Heart left ventricle (tissue), 13 donors: Measurements from ENCODE around the gene HCST.

Experiments used
- CTCF ChIP-seq, 12 donors: fragments of 200-600 bp; sonication (generic) in 4 of 12; IDR thresholded peaks; one replicate each; pipeline versions ENCODE4 v1.5.0 to v1.8.0; 2018 to 2022; ENCODE audit warnings: antibody characterized with exemption in 12 of 12, mild to moderate bottlenecking in 5 of 12
- POLR2A ChIP-seq, 2 donors: fragments of 450-650 bp; IDR thresholded peaks; one replicate each; pipeline ENCODE4 v1.6.1; 2017; ENCODE audit warnings: antibody characterized with exemption in 2 of 2, mild to moderate bottlenecking in 2 of 2, moderate library complexity in 2 of 2
- donor health status: ischemic (EF 13 %, LVEDD 7.1; RV severe dilation, severe dysfunction).
- donor health status: DM: no; HTN: yes; CAD: no.
- donor health status: DM: no; HTN: no; CAD: no.
- donor health status: ischemic (EF 25% LVEDD 6.9; RV normal size, moderate dysfunction).
- donor health status: ischemic (EF 25% LVEDD 5.7; RV mildly dilated, moderate dysfunction).
- donor health status: ischemic (EF 35%, LVEDD 5.7; RV mildly dilated, moderate dysfunction).
- donor health status: nonischemic (EF 11% LVEDD 7.7; RV severe dilation, severe dysfunction).
- donor health status: DM: yes; HTN: yes; CAD: no.
- donor health status: PGD.
- donor health status: ischemic (EF 29% LVEDD 5.4; RV normal size, mild dysfunction).
- donor health status: nonischemic (EF 23%, LVEDD 6.1; RV moderate dilation, normal function).

- TF ChIP-seq CTCF (IDR thresholded peaks at IDR 0.05), result no peak
- TF ChIP-seq POLR2A (IDR thresholded peaks at IDR 0.05), result no peak
Measured at GRCh38 chr19:35861640-35862160, 40.6 kb upstream of the HCST start.
